Muscle of leg (tissue), 11 donors: ENCODE data around the gene ANKH. TPM values are rescaled to one million over a fixed set of nuclear protein-coding genes. Genes with fewer than 3 reads are reported as not detected.

Source experiments
- DNase-seq: peaks from one replicate; pipeline ENCODE4 v3.0.0; 2013
- H3K27ac ChIP-seq: one replicate; pipeline ENCODE4 v1.5.1; 2013; ENCODE audit warnings: mild to moderate bottlenecking, low read length, control low read depth
- H3K27me3 ChIP-seq: one replicate; pipeline ENCODE4 v1.6.1; 2013; ENCODE audit warnings: low read length; ENCODE audit not compliant: control insufficient read depth, insufficient read depth
- H3K36me3 ChIP-seq: one replicate; pipeline ENCODE4 v1.6.1; 2013; ENCODE audit warnings: low read length; ENCODE audit not compliant: control insufficient read depth, insufficient read depth
- H3K4me1 ChIP-seq: one replicate; pipeline ENCODE4 v1.6.1; 2013; ENCODE audit warnings: low read length; ENCODE audit not compliant: control insufficient read depth, insufficient read depth
- H3K4me3 ChIP-seq: one replicate; pipeline ENCODE4 v1.5.1; 2013; ENCODE audit warnings: low read length, control low read depth
- H3K9me3 ChIP-seq: replicated peaks from 2 replicates; pipeline ENCODE4 v1.6.1; 2013; ENCODE audit warnings: low read depth, low read length; ENCODE audit not compliant: control insufficient read depth
- WGBS: methylation state at CpG from one replicate; pipeline ENCODE4 v1.1.5; 2013; ENCODE audit warnings: missing lambda C conversion rate; ENCODE audit not compliant: insufficient coverage; 5-methylcytosine and 5-hydroxymethylcytosine counted together
- polyA plus RNA-seq, 8 donors: library from polyadenylated mRNA; unstranded; fragments of 120-200 nt; gene quantifications; one replicate each; pipeline versions ENCODE4 v1.2.1 to v1.2.3, GENCODE V29; 2013; ENCODE audit warnings: inconsistent platforms in 1 of 8, low replicate concordance in 1 of 8; ENCODE audit not compliant: insufficient read length in 8 of 8, insufficient read depth in 1 of 8
- total RNA-seq: library from RNA; stranded (reverse); fragments of 120-200 nt; gene quantifications from one replicate; pipeline ENCODE4 v1.2.4, GENCODE V29; 2013

Gene ANKH
- total and polyA plus RNA-seq, 9 donors = 14.8 to 22.2 (median 16.8) TPM

GRCh38 chr5:14742498-14742897, 129.1 kb downstream of the ANKH start:
- DNase-seq = no peak
- H3K4me3 ChIP-seq = no peak overlapping the region
- peaks cover 3% of the 10 kb centered on the region for H3K36me3 ChIP-seq
- H3K27me3 ChIP-seq = no peaks in the 10 kb centered on the region
- 48% methylated on average over 9 of the region's 9 CpGs for WGBS
- H3K27ac ChIP-seq = no peak overlapping the region
- H3K9me3 ChIP-seq = no peaks in the 10 kb centered on the region
- H3K4me1 ChIP-seq = peaks cover 9% of the 10 kb centered on the region

GRCh38 chr5:14741801-14742440, 129.7 kb downstream of the ANKH start:
- Histone ChIP-seq H3K27ac (no peak overlapping the region), H3K27me3 (no peaks in the 10 kb centered on the region), H3K4me3 (no peak overlapping the region), H3K36me3 (peaks cover 3% of the 10 kb centered on the region), H3K9me3 (no peaks in the 10 kb centered on the region), H3K4me1 (peaks cover 12% of the 10 kb centered on the region)
- no peak for DNase-seq
- WGBS = 90% methylated on average over 11 of the region's 11 CpGs

DNA sequence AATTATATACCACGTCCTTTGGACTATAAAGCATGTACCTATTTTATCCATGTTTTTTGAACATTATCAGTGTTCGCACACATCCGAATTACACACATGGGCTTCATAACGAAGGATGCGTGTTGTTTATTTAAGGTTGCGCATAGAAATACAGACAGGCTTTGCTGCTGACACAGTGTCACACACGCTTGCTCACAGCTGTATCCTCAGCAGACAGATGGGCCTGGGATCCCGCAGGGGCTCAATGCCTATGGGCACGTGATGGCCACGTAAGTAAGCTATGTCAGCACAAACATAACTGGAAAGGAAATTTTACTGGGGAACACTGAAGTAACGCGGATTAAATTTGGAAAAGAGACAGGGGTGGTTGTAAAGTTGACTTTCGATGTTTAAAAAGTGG, 130.4 kb downstream of the ANKH start:
- 87% methylated on average over 10 of the region's 13 CpGs for WGBS

DNA sequence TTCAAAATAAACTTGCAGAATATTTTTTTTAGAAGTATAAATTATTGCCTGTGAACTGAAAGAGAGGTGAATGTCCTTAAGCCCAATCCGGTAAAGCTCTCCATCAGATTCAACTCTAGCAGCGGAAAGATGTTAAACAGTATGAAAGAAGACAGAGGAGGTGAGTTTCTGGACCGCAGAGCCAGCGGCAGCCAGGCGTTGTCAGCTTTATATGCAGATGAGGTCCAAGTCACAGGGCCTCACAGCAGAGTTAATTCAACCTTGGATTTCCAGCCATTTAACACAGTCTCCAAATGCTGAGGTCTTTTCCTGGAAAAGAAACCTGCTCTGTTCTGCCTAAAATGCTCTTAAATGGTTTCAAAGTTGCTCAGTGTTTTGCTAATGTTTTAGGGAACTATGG, 131.6 kb downstream of the ANKH start:
- 53% methylated on average over 3 of the region's 5 CpGs for WGBS
- DNase-seq = peak; percentile 55
- no peak overlapping the region for H3K27ac ChIP-seq
- H3K27me3 ChIP-seq = no peaks in the 10 kb centered on the region
- no peaks in the 10 kb centered on the region for H3K9me3 ChIP-seq
- no peak overlapping the region for H3K4me3 ChIP-seq
- peaks cover 3% of the 10 kb centered on the region for H3K36me3 ChIP-seq
- H3K4me1 ChIP-seq = peaks cover 12% of the 10 kb centered on the region

More for the DNA sequence above, 130.4 kb downstream of the ANKH start:
- no peak for DNase-seq
- Histone ChIP-seq H3K36me3 (peaks cover 3% of the 10 kb centered on the region), H3K27me3 (no peaks in the 10 kb centered on the region), H3K4me3 (no peak overlapping the region), H3K27ac (no peak overlapping the region), H3K9me3 (no peaks in the 10 kb centered on the region), H3K4me1 (peaks cover 12% of the 10 kb centered on the region)

DNA sequence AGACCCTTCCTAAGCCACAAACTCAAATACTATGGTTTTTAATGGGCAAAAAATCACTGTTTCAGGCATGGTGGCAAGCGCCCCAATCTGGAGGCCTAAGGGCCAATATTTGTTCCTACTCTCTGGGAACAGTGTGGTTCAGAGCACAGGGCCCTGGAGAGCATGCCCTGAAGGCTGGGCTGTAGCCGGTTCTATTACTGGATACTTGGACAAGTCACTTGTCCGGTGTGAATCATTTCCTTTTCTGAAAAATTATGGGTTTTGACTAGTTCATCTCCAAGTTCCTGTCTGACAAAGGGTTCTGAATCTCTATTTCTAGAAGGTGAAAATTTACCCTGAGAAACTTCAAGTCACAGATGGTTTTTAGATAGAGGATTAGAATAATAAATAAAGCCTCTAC, 132.0 kb downstream of the ANKH start:
- Histone ChIP-seq H3K4me1 (peaks cover 8% of the 10 kb centered on the region), H3K36me3 (peaks cover 3% of the 10 kb centered on the region), H3K27ac (no peak overlapping the region), H3K9me3 (no peaks in the 10 kb centered on the region), H3K4me3 (no peak overlapping the region), H3K27me3 (no peaks in the 10 kb centered on the region)
- WGBS = 80% methylated on average over 1 of the region's 3 CpGs
- DNase-seq = peak; percentile 35

DNA sequence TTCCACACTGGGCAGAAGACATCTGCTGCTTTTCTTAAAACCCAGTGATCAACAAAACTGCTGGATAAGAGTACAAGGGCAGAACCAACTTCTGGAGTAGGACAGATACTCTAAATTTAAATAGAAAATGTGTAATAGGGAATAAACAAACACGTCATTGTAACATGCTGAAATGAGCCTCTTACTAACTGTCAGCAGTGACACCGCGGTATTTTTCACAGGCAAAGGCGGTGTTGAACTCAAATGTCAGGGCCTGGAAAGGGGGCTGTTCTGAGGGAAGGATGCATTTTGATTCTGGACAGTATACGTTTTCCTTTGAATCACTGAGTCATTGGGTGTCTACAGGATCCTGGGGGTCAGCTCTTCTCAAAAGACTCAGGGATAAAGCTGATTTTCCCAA, 133.5 kb downstream of the ANKH start:
- no peak for DNase-seq
- no peak overlapping the region for H3K27ac ChIP-seq
- H3K4me1 ChIP-seq = peaks cover 7% of the 10 kb centered on the region
- H3K4me3 ChIP-seq = no peak overlapping the region
- peaks cover 3% of the 10 kb centered on the region for H3K36me3 ChIP-seq
- H3K27me3 ChIP-seq = no peaks in the 10 kb centered on the region
- WGBS = 93% methylated on average over 4 of the region's 5 CpGs
- H3K9me3 ChIP-seq = no peaks in the 10 kb centered on the region

GRCh38 chr5:14737291-14737690, 134.3 kb downstream of the ANKH start:
- no peaks in the 10 kb centered on the region for H3K27me3 ChIP-seq
- no peak overlapping the region for H3K4me3 ChIP-seq
- H3K36me3 ChIP-seq = peaks cover 3% of the 10 kb centered on the region
- WGBS = 86% methylated on average over 10 of the region's 10 CpGs
- no peak overlapping the region for H3K27ac ChIP-seq
- no peaks in the 10 kb centered on the region for H3K9me3 ChIP-seq
- no peak for DNase-seq
- H3K4me1 ChIP-seq = peaks cover 3% of the 10 kb centered on the region

GRCh38 chr5:14735944-14736343, 135.6 kb downstream of the ANKH start:
- 100% methylated on average over 1 of the region's 4 CpGs for WGBS
- H3K36me3 ChIP-seq = peaks cover 3% of the 10 kb centered on the region
- H3K4me1 ChIP-seq = peaks cover 3% of the 10 kb centered on the region
- H3K27me3 ChIP-seq = no peaks in the 10 kb centered on the region
- H3K4me3 ChIP-seq = no peak overlapping the region
- H3K27ac ChIP-seq = no peak overlapping the region
- no peaks in the 10 kb centered on the region for H3K9me3 ChIP-seq
- DNase-seq = no peak

DNA sequence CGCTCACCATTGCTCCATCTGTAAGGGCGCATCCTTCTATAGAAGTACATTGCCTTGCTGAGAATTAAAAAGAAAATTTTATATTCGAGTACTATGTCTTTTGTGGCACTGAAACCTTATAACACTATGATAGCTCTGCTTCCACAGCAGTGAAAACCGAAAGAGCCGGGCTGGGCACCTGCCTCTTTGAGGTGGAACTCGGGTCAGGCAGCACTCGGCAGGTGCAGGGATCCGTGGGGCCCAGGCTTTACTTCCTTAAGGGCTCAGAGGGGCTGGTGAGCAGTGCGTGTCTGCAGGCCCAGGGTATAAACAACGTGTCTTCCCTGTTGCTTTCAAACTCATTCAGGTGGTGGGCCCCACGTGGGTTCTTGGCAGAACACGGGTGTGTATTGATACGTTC, 137.2 kb downstream of the ANKH start:
- Histone ChIP-seq H3K27me3 (no peaks in the 10 kb centered on the region), H3K9me3 (no peaks in the 10 kb centered on the region), H3K4me3 (no peak overlapping the region), H3K4me1 (peaks cover 3% of the 10 kb centered on the region), H3K27ac (no peak overlapping the region), H3K36me3 (no peaks in the 10 kb centered on the region)
- WGBS = 68% methylated on average over 6 of the region's 13 CpGs
- DNase-seq = no peak

- Histone ChIP-seq H3K4me3 (no peak overlapping the region), H3K27me3 (no peaks in the 10 kb centered on the region), H3K27ac (no peak overlapping the region), H3K9me3 (no peaks in the 10 kb centered on the region), H3K36me3 (no peaks in the 10 kb centered on the region), H3K4me1 (peaks cover 3% of the 10 kb centered on the region)
- 90% methylated on average over 14 of the region's 16 CpGs for WGBS
- no peak for DNase-seq
Measured at GRCh38 chr5:14733661-14734060, 137.9 kb downstream of the ANKH start.

GRCh38 chr5:14732991-14733390, 138.6 kb downstream of the ANKH start:
- no peak for DNase-seq
- 88% methylated on average over 4 of the region's 6 CpGs for WGBS
- Histone ChIP-seq H3K4me1 (peaks cover 3% of the 10 kb centered on the region), H3K9me3 (no peaks in the 10 kb centered on the region), H3K36me3 (no peaks in the 10 kb centered on the region), H3K4me3 (no peak overlapping the region), H3K27ac (no peak overlapping the region), H3K27me3 (no peaks in the 10 kb centered on the region)
